NCI-H748 (cell line): ENCODE results near the gene CCDC182.
A peak's percentile ranks its signal among the peaks of the same experiment; 100 is the strongest.

Experiments
- DNase-seq: peaks from one replicate; lab custom pipeline; 2025; ENCODE audit not compliant: unreplicated experiment; lab: John Stamatoyannopoulos, UW

Gene CCDC182

GRCh38 chr17:57757735-57758134 is 12.6 kb upstream of the CCDC182 start:
- DNase-seq, result no peak

DNA sequence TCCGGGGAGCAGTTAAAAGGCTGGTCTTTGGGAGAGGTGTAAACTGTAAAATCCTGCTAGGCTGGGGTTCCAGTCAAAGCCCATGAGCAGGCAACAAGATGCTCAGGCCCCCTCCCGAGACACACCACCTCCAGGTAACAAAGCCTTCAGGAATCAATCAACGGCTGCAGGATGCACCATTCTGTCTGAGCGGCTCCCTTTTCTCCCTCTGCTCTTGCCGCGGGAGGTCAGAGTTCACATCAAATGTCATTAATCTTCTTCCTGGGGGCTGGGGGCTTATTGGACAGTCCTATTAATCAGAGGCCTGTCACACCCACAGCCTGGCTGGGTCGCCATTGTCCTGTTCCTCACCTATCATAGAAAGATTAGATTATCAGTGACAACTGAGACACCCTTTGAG is 11.9 kb upstream of the CCDC182 start:
- DNase-seq, result no peak

DNA sequence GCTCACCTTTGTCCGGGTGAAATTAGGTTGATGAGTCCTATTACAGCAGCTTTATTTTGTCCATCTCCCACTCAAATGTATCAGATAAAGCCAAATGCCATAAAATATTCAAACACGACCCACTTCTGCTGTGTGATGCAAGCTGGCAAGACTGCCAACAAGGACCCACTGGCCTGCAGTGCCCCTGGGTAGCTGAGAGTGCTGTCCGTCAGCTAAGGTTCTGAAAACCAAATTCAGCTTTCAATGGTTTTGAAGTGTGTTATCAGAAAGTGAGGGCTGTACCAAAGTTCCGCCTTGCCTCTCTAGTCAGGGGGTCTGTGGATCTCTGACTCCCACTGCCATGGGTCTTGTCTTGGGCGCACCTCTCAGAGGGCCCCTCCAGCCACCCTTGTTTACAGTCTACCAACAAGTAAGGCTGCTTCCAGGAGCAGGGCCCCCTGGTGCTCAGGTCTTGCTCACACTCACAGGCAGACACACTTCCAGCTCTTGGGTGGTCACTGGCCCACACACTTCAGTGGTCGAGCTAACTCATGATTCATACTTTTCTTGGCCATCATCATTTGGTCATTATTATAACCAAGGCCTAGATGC is 10.5 kb upstream of the CCDC182 start:
- DNase-seq, result no peak

GRCh38 chr17:57752031-57752905 is 7.2 kb upstream of the CCDC182 start:
- DNase-seq, result no peak

- DNase-seq, result no peak
These were observed 6.4 kb upstream of the CCDC182 start for GRCh38 chr17:57751348-57751971.

- DNase-seq, result no peak
These were observed 5.8 kb upstream of the CCDC182 start for GRCh38 chr17:57750895-57751294.

GRCh38 chr17:57750109-57750871 is 5.2 kb upstream of the CCDC182 start:
- DNase-seq, result no peak

DNA sequence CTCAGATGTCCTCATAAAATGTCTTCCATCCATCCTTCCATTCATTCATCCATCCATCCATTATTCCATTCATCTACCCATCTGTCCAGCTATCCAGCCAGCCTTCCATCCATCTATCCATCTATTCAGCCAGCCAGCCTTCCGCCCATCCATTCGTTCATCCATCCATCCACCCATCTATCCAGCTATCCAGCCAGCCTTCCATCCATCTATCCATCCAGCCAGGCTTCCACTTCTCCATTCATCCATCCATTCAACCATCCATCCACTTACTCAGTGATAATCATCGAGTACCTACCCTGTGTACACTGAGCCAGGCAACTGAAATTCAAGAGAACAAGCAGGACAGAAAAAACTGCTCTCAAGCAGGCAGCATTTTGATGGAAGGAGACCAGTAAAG is 4.6 kb upstream of the CCDC182 start:
- DNase-seq, result no peak

DNA sequence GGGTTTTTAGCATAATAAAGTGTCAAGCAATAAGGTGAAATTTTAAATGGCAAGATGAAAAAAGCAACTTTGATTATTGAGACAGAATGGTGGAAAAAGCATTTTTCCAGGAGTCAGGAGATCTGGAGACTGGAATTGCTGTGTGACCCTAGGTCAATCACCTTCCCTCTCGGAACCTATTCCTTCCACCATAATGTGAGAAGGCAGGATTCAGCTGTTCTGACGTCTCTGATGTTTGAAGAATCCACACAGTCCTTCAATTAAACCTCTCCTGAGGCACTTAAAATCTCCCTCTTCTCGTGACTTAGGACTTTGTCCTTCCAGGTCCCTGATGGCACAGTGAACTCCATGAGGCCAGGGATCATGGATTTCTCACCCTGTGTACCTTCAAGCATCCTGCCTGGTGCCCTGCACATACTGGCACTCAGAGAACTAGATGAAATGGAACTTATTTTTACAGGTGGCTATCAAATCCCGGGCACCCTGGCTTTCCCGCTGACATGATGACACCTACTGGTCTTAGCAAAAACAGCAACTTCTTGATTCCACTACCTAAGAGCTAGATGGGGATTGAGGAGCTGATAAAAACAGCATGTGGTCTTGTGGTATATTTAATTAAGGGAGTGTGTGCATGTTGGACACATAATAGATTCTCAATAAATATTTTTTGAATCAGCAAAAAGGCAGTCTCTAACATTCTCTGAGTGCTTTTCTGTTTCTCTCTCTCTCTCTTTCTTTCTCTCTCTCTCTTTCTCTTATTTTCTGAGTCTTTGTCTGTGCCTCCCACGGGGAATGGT is 2.3 kb upstream of the CCDC182 start:
- peak; percentile 78 for DNase-seq

GRCh38 chr17:57746221-57746620 is 1.1 kb upstream of the CCDC182 start:
- no peak for DNase-seq

DNA sequence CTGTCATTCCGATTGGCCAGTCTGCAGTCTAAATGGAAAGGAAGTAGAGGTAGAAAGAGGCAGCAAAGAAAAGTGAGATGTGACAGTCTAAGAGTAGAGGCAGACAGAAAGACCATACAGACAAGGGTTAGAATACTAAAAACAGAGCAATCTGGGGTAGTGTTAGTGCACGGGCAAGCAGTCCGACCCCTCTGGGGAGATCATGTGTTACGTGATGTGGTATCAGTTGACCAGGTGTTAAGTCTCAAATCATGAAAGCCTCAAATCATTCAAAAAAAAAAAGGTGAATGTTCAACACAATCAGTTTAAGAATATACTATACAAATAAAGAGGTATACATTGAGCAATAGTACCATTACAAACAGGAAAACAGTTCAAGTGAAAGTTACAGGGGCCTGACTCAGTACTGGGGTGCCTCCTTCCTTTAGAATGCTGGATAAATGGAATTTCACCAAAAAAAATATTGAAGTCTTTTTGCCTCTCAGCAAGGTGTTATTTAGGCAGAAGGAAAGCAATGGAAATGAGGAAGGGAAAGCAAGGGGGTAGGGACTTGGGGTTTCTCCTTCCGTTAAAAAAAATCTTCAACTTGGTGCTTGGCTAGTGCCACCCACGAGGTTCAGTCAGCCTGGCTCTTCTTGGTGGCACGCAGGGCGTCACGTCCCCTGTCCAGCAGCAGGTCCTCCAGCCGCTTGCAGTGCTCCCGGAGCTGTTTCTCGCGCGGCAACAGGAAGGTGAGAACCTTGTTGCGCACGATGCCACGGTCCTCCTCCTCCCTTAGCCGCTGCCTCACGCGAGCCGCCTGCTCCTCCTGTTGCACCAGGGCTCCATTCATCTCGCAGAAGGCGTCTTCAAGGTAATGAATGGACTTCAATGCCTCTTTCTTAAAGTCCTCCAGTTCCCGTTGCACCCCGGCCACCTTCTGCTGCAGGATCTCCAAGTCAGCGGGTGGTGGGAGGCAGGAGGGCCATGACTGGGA is 616 bp downstream of the CCDC182 start:
- no peak for DNase-seq

GRCh38 chr17:57740235-57740528 is 4.9 kb downstream of the CCDC182 start:
- DNase-seq, result no peak

- peak; percentile 58 for DNase-seq
These were observed 5.5 kb downstream of the CCDC182 start for GRCh38 chr17:57739402-57740234.

- DNase-seq, result no peak
These were observed 7.6 kb downstream of the CCDC182 start for GRCh38 chr17:57737450-57737849.

GRCh38 chr17:57735707-57736106 is 9.4 kb downstream of the CCDC182 start:
- peak; percentile 43 for DNase-seq

DNA sequence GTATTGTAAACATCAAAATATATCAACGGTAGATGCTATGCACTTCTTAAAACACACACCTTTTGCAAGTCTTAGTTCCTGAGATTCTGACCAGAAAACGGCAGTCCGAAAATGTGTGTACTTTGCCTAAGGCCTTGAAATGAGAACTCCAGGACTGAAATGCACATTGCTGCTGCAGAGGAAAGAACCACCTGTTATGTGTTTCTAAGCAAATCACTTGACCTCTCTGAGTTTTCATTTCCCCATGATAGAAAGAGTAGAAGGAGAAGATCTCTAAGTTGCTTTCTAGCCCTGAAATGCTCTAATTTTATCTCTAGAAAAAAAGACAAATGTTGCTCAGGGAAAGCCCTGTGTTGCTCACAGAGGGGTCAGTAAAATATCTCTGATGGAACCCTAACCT is 9.9 kb downstream of the CCDC182 start:
- DNase-seq, result no peak

DNA sequence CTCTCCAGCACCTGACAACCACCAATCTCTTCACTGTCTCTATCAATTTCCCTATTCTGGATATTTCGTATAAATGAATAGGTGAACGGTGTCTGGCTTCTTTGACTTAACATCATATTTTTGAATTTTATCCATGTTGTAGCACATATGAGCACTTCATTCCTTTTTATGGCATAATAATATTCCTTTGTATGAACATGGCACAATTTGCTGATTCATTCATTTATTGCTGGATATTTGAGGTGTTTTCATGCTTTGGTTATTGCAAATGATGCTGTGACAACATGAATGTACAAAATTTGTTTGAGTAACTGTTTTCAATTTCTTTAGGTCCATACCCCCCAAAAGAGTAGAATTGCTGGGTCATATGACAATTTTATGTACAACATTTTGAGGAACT is 12.0 kb downstream of the CCDC182 start:
- no peak for DNase-seq

DNA sequence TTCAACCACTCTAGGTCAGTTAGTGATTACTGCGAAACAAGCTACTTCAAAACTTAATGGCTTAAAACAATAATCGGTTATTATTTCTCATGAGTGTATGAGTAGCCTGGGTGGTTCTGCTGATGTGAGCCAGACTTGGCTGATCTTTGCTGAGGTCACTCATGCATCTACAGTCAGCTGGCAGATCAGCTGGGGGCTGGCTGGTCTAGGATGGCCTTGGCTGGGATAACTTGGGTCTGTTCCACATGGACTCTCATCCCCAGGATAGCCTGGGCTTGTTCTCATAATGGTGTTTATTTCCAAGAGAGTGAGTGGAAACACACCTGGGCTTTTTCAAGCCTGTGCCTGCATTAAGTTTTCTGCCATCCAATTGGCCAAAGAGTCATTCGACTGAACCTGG is 13.0 kb downstream of the CCDC182 start:
- DNase-seq, result no peak
